GM12878 (cell line): ENCODE data around the gene GSG1L. TPM values are rescaled to one million over a fixed set of nuclear protein-coding genes. Genes with fewer than 3 reads are reported as not detected.

Source experiments
- ATAC-seq: fragments of 200-7000 bp; cut with Tn5 transposase; 3 replicates; pipeline ENCODE4 v1.9.1; 2020; ENCODE audit warnings: mild to moderate bottlenecking, moderate library complexity
- BruUV-seq: library from RNA; stranded (reverse); fragments of 400-500 nt; replicated peaks from 2 replicates; lab custom pipeline; 2021; lab: Mats Ljungman, UMichigan
- CTCF ChIA-PET: fragments of 300-600 bp; sonication (Branson Sonifier 250); formaldehyde crosslinking; extraction: SDS; loops from one replicate; lab custom pipeline; 2021; ENCODE audit warnings: inconsistent platforms; lab: Yijun Ruan, JAX
- POLR2A ChIA-PET: fragments of 350-600 bp; formaldehyde crosslinking; extraction: SDS; loops from one replicate; lab custom pipeline; 2021; ENCODE audit warnings: inconsistent platforms; lab: Charles Lee
- RAD21 ChIA-PET: fragments of 300-600 bp; sonication (Branson Sonifier 250); formaldehyde crosslinking; loops from one replicate; lab custom pipeline; 2023; ENCODE audit warnings: antibody characterized with exemption; ENCODE audit not compliant: unreplicated experiment; lab: Charles Lee
- SMC1A ChIA-PET: fragments of 300-600 bp; sonication (Branson Sonifier 250); formaldehyde crosslinking; loops from one replicate; lab custom pipeline; 2023; ENCODE audit not compliant: unreplicated experiment, uncharacterized antibody; lab: Charles Lee
- DNase-seq: peaks from one replicate; pipeline ENCODE4 v3.0.0-alpha.2; 2011; ENCODE audit warnings: low read depth, low spot score
- FAIRE-seq: peaks from 3 replicates; lab custom pipeline; 2011; peaks lifted over from hg19 to GRCh38; lab: Jason Lieb, UNC
- H2AFZ ChIP-seq: 2 replicates; pipeline ENCODE4 v1.6.0; 2011; ENCODE audit warnings: low read depth, low read length, control low read depth; ENCODE audit not compliant: control insufficient read depth
- H3K27ac ChIP-seq: 2 replicates; pipeline ENCODE4 v1.5.1; 2011; ENCODE audit warnings: control low read depth; ENCODE audit not compliant: control insufficient read depth, insufficient read depth
- H3K27me3 ChIP-seq, 2 experiments: replicated peaks in 1 of 2; 2 replicates each; pipeline versions ENCODE4 v1.6.0 to v1.6.1; 2011; ENCODE audit warnings: low read length in 1 of 2; ENCODE audit not compliant: control insufficient read depth in 2 of 2, insufficient read depth in 2 of 2
- H3K36me3 ChIP-seq, 2 experiments: 2 replicates each; pipeline ENCODE4 v1.5.1; 2011; ENCODE audit warnings: low read length in 1 of 2; ENCODE audit not compliant: control insufficient read depth in 2 of 2, insufficient read depth in 2 of 2
- H3K4me1 ChIP-seq: 2 replicates; pipeline ENCODE4 v1.6.1; 2011; ENCODE audit warnings: mild to moderate bottlenecking, low read length, moderate library complexity, mixed read lengths; ENCODE audit not compliant: control insufficient read depth, insufficient read depth
- H3K4me2 ChIP-seq: 2 replicates; pipeline ENCODE4 v1.6.0; 2011; ENCODE audit warnings: control low read depth; ENCODE audit not compliant: control insufficient read depth, insufficient read depth
- H3K4me3 ChIP-seq: fragments of 200-600 bp; sonication (generic); 2 replicates; pipeline ENCODE4 v1.5.1; 2016
- H3K79me2 ChIP-seq: 2 replicates; pipeline ENCODE4 v1.6.0; 2011; ENCODE audit warnings: low read length; ENCODE audit not compliant: control insufficient read depth, insufficient read depth
- H3K9ac ChIP-seq: 2 replicates; pipeline ENCODE4 v1.8.0; 2011; ENCODE audit warnings: low read length, control low read depth, mixed read lengths; ENCODE audit not compliant: control insufficient read depth, insufficient read depth
- H3K9me3 ChIP-seq: replicated peaks from 3 replicates; pipeline ENCODE4 v1.5.1; 2011; ENCODE audit warnings: mild to moderate bottlenecking, low read length; ENCODE audit not compliant: control insufficient read depth, insufficient read depth
- H4K20me1 ChIP-seq: 2 replicates; pipeline ENCODE4 v1.6.0; 2011; ENCODE audit not compliant: control insufficient read depth, insufficient read depth
- CHD1 ChIP-seq: IDR thresholded peaks from 2 replicates; pipeline ENCODE4 v1.6.1; 2012; ENCODE audit warnings: low read depth, low read length, improper control_type of control experiment
- CREB1 ChIP-seq: IDR thresholded peaks from 2 replicates; pipeline ENCODE4 v1.6.1; 2012; ENCODE audit warnings: low read depth, mild to moderate bottlenecking, inconsistent platforms
- ESRRA ChIP-seq: IDR thresholded peaks from 2 replicates; pipeline ENCODE4 v1.6.1; 2012; ENCODE audit warnings: mild to moderate bottlenecking, low read length, improper control_type of control experiment
- EZH2 ChIP-seq: IDR thresholded peaks from 2 replicates; pipeline ENCODE4 v1.6.1; 2012; ENCODE audit warnings: low read depth, mild to moderate bottlenecking, control low read depth, inconsistent platforms, low read length, borderline replicate concordance; ENCODE audit not compliant: control insufficient read depth
- GABPA ChIP-seq: IDR thresholded peaks from 2 replicates; pipeline ENCODE4 v1.6.1; 2014; ENCODE audit warnings: antibody characterized with exemption, low read depth, mild to moderate bottlenecking, inconsistent platforms
- MXI1 ChIP-seq: fragments of 150-350 bp; IDR thresholded peaks from 2 replicates; pipeline ENCODE4 v1.6.1; 2011; ENCODE audit warnings: low read depth, mild to moderate bottlenecking, inconsistent platforms, low read length, improper control_type of control experiment
- MYB ChIP-seq: fragments of 150-350 bp; IDR thresholded peaks from 2 replicates; pipeline ENCODE4 v1.6.1; 2014; ENCODE audit warnings: mild to moderate bottlenecking, low read depth, low read length, borderline replicate concordance
- MYC ChIP-seq: IDR thresholded peaks from 2 replicates; pipeline ENCODE4 v1.6.1; 2011; ENCODE audit warnings: mild to moderate bottlenecking, low read length, moderate library complexity, inconsistent platforms; ENCODE audit not compliant: insufficient read depth, insufficient replicate concordance, insufficient read length, severe bottlenecking
- NFIC ChIP-seq: IDR thresholded peaks from 2 replicates; pipeline ENCODE4 v1.6.1; 2012; ENCODE audit warnings: low read depth, mild to moderate bottlenecking, inconsistent platforms, low read length, moderate library complexity
- PAX8 ChIP-seq: fragments of 450-650 bp; IDR thresholded peaks from 2 replicates; pipeline ENCODE4 v1.6.1; 2017; ENCODE audit warnings: mild to moderate bottlenecking, moderate library complexity
- POLR2A ChIP-seq: IDR thresholded peaks from 2 replicates; pipeline ENCODE4 v1.6.1; 2011; ENCODE audit warnings: low read depth, mild to moderate bottlenecking, low read length
- RELA ChIP-seq: fragments of 450-650 bp; IDR thresholded peaks from 2 replicates; pipeline ENCODE4 v1.8.0; 2014; ENCODE audit warnings: borderline replicate concordance; ENCODE audit not compliant: partially characterized antibody
- SIX5 ChIP-seq: IDR thresholded peaks from 2 replicates; pipeline ENCODE4 v1.6.1; 2011; ENCODE audit warnings: mild to moderate bottlenecking, low read depth, low read length, moderate library complexity; ENCODE audit not compliant: severe bottlenecking
- SMAD5 ChIP-seq: IDR thresholded peaks from 2 replicates; pipeline ENCODE4 v1.6.1; 2016; ENCODE audit warnings: antibody characterized with exemption, low read depth
- ZNF274 ChIP-seq: IDR thresholded peaks from one replicate; pipeline ENCODE4 v1.8.0; 2011; ENCODE audit not compliant: insufficient read length, insufficient read depth
- WGBS: methylation state at CpG from one replicate; pipeline ENCODE4 v1.1.6; 2016; ENCODE audit warnings: low lambda C conversion rate; ENCODE audit not compliant: insufficient replicate concordance, insufficient coverage; ENCODE audit errors: missing lambda C conversion rate; 5-methylcytosine and 5-hydroxymethylcytosine counted together
- in situ Hi-C: fragments of 300-500 bp; cut with MboI; formaldehyde crosslinking; loops from 9 replicates; pipeline ENCODE4 v1.14.3; 2018; ENCODE audit warnings: mixed read lengths
- intact Hi-C: fragments of 100-400 bp; cut with micrococcal nuclease; formaldehyde crosslinking; loops from one replicate; pipeline ENCODE4 v1.14.2; 2022; ENCODE audit not compliant: unreplicated experiment
- polyA plus RNA-seq, 11 experiments: library from polyadenylated mRNA; depleted of rRNA in 4 of 11; unstranded in 6 of 11; stranded (reverse) in 5 of 11; fragments of >200 nt; fragmentation: Nextera tagmentation in 4 of 11; fragmentation: Illumina TruSeq in 1 of 11; extraction: Ambion mirVana in 4 of 11; extraction: Trizol in 1 of 11; gene quantifications; 1 replicate in 1 of 11; 2 replicates in 10 of 11; pipeline versions ENCODE4 v1.2.1 to v1.2.3, GENCODE V29; 2011 to 2016; ENCODE audit warnings: inconsistent platforms in 2 of 11, missing spikeins in 2 of 11, low read depth in 1 of 11
- total RNA-seq, 4 experiments: library from RNA; depleted of rRNA in 3 of 4; stranded (reverse); fragments of >200 nt in 3 of 4; fragmentation: Illumina TruSeq in 1 of 4; extraction: Trizol in 1 of 4; gene quantifications; 2 replicates each; pipeline versions ENCODE4 v1.2.1 to v1.2.3, GENCODE V29; 2013 to 2021
- TF ChIP-seq, protein P1 (sequence below): fragments of 450-650 bp; IDR thresholded peaks from 2 replicates; pipeline ENCODE4 v1.6.1; 2017; ENCODE audit warnings: low read depth, mild to moderate bottlenecking, moderate library complexity
- TF ChIP-seq, protein P2 (sequence below): IDR thresholded peaks from 2 replicates; pipeline ENCODE4 v1.6.1; 2012; ENCODE audit warnings: low read depth, low read length, improper control_type of control experiment
- TF ChIP-seq, protein P3 (sequence below): fragments of 450-650 bp; conservative IDR thresholded peaks from 2 replicates; pipeline ENCODE4 v1.6.1; 2017; ENCODE audit warnings: mild to moderate bottlenecking, moderate library complexity

Gene GSG1L
- total and polyA plus RNA-seq, 10 of the 15 experiments (the other 5 are each of a cell fraction or from before 2014, with no cell fraction given), result not detected

DNA sequence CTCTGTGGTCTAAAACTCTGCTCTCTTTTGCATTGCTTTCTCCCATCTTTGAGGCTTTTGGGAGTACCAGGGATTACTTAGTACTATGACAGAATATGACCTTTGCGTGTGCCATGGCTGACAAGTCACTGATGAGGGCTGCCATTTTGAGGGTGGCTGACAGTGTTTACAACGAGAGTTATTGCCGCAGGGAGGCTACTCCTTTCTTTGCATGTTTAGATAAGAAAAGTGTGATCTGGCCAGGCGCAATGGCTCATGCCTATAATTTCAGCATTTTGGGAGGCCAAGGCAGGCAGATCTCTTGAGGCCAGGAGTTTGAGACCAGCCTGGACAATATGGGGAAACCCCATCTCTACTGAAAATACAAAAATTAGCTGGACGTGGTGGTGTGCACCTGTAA is 77.5 kb downstream of the GSG1L start:
- Histone ChIP-seq H3K4me2 (no peak overlapping the region), H3K79me2 (no peaks in the 10 kb centered on the region), H3K9ac (no peak overlapping the region), H3K27me3 (no peaks in the 10 kb centered on the region), H3K27ac (no peak overlapping the region), H3K4me3 (no peak overlapping the region), H3K9me3 (no peaks in the 10 kb centered on the region; the same call in 2 of the 3 replicates), H3K4me1 (no peaks in the 10 kb centered on the region), H4K20me1 (no peaks in the 10 kb centered on the region), H2AFZ (no peak overlapping the region), H3K36me3 (no peaks in the 10 kb centered on the region)
- CTCF ChIA-PET, result no interaction called here
- ATAC-seq (no peak), FAIRE-seq (no peak), DNase-seq (no peak)
- WGBS, result 52% methylated on average over 5 of the region's 5 CpGs
- TF ChIP-seq ZNF274, result no peak
- no peak for TF ChIP-seq ESRRA
- TF ChIP-seq, protein P1, sequence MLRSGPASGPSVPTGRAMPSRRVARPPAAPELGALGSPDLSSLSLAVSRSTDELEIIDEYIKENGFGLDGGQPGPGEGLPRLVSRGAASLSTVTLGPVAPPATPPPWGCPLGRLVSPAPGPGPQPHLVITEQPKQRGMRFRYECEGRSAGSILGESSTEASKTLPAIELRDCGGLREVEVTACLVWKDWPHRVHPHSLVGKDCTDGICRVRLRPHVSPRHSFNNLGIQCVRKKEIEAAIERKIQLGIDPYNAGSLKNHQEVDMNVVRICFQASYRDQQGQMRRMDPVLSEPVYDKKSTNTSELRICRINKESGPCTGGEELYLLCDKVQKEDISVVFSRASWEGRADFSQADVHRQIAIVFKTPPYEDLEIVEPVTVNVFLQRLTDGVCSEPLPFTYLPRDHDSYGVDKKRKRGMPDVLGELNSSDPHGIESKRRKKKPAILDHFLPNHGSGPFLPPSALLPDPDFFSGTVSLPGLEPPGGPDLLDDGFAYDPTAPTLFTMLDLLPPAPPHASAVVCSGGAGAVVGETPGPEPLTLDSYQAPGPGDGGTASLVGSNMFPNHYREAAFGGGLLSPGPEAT, result no peak
- no peak for TF ChIP-seq MXI1
- TF ChIP-seq PAX8, result no peak
- TF ChIP-seq RELA, result no peak
- no peak for TF ChIP-seq CHD1
- TF ChIP-seq, protein P2, sequence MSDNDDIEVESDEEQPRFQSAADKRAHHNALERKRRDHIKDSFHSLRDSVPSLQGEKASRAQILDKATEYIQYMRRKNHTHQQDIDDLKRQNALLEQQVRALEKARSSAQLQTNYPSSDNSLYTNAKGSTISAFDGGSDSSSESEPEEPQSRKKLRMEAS, result no peak
- TF ChIP-seq GABPA, result no peak
- no peak for TF ChIP-seq MYB
- no peak for TF ChIP-seq SIX5
- TF ChIP-seq, protein P3, sequence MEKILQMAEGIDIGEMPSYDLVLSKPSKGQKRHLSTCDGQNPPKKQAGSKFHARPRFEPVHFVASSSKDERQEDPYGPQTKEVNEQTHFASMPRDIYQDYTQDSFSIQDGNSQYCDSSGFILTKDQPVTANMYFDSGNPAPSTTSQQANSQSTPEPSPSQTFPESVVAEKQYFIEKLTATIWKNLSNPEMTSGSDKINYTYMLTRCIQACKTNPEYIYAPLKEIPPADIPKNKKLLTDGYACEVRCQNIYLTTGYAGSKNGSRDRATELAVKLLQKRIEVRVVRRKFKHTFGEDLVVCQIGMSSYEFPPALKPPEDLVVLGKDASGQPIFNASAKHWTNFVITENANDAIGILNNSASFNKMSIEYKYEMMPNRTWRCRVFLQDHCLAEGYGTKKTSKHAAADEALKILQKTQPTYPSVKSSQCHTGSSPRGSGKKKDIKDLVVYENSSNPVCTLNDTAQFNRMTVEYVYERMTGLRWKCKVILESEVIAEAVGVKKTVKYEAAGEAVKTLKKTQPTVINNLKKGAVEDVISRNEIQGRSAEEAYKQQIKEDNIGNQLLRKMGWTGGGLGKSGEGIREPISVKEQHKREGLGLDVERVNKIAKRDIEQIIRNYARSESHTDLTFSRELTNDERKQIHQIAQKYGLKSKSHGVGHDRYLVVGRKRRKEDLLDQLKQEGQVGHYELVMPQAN, result no peak
- TF ChIP-seq CREB1, result no peak
- TF ChIP-seq SMAD5, result no peak
- TF ChIP-seq NFIC, result no peak
- TF ChIP-seq EZH2, result no peak
- TF ChIP-seq POLR2A, result no peak
- no peak for TF ChIP-seq MYC
- intact Hi-C loops (no loop called here), in situ Hi-C loops (no loop called here)
- SMC1A ChIA-PET, result no interaction called here
- RAD21 ChIA-PET, result no interaction called here
- POLR2A ChIA-PET, result no interaction called here
- BruUV-seq, result no TSS peak
